ENCODE data around the gene STARD9. TPM values are rescaled to one million over a fixed set of nuclear protein-coding genes. Genes with fewer than 3 reads are reported as not detected.

STARD9 gene
- total and polyA plus RNA-seq, 9 of the 15 experiments (the other 6 are each of a cell fraction or from before 2014, with no cell fraction given): 0.45 to 6.0 (median 3.6) TPM

- Histone ChIP-seq H3K27me3 (ENCODE audit: control insufficient read depth in 2 of 2, insufficient read depth in 2 of 2, low read length in 2 of 2) (no peaks in the 10 kb centered on the region), H3K27ac (ENCODE audit: extremely low read depth, low read depth, low read length) (no peak overlapping the region), H4K20me1 (replicated peaks; ENCODE audit: control insufficient read depth, insufficient read depth, low read length) (0 out of 2 replicates have a peak, but pooled peaks cover 3% of the 10 kb centered on the region), H3K79me2 (ENCODE audit: control insufficient read depth, insufficient read depth, low read length) (peaks cover 17% of the 10 kb centered on the region; the same call in 2 of the 3 replicates), H3K36me3 (ENCODE audit: control insufficient read depth, insufficient read depth, low read length) (no peaks in the 10 kb centered on the region), H3K4me3 (peak overlapping the region; percentile 51), H3K4me2 (ENCODE audit: insufficient read depth, low read length) (peak overlapping the region; percentile 79), H3K4me1 (replicated peaks in 1 of 2; ENCODE audit: control insufficient read depth in 2 of 2, insufficient read depth in 2 of 2, low read length in 2 of 2) (peaks cover 18 to 30% of the 10 kb centered on the region in 2 experiments; a peak in 4 of 5 replicates), H3K9ac (ENCODE audit: insufficient read depth in 1 of 2, low read depth in 2 of 2, low read length in 2 of 2) (peak overlapping the region; percentile 56 to 92), H3K9me3 (replicated peaks; ENCODE audit: control insufficient read depth, insufficient read depth, low read depth, low read length) (no peaks in the 10 kb centered on the region), H3K9me1 (ENCODE audit: control insufficient read depth, insufficient read depth, low read length) (no peaks in the 10 kb centered on the region), H2AFZ (ENCODE audit: low read depth, low read length) (peak overlapping the region; percentile 89)
- POLR2A ChIA-PET: interaction anchor here (0.6 to 3.7 kb wide), 11 partner anchors 8 to 63 kb away, joined by 3 to 26 read pairs (median 5); partner anchors contain the start of genes HAUS2 and LRRC57
- CTCF ChIA-PET (ENCODE audit: low intra/inter-chr PET ratio): no interaction called here
- 0 out of 2 replicates have a peak, but pooled peaks have one; percentile 10 for TF ChIP-seq SMAD4 (CRISPR knock-in tag; conservative IDR thresholded peaks at IDR 0.05)
- no peak for TF ChIP-seq TAF9B (IDR thresholded peaks at IDR 0.05; ENCODE audit: partially characterized antibody)
- TF ChIP-seq CAMTA2 (CRISPR knock-in tag; conservative IDR thresholded peaks at IDR 0.05): no peak
- TF ChIP-seq ZNF592 (IDR thresholded peaks at IDR 0.05): 0 out of 2 replicates have a peak, but pooled peaks have one; percentile 11
- no peak for TF ChIP-seq ZBED1 (IDR thresholded peaks at IDR 0.05)
- TF ChIP-seq MIER1 (IDR thresholded peaks at IDR 0.05; ENCODE audit: low read depth): no peak
- no peak for TF ChIP-seq CREB1 (IDR thresholded peaks at IDR 0.05)
- peak; percentile 11; the same call in 1 of the 2 replicates for TF ChIP-seq CREB1 (CRISPR knock-in tag; IDR thresholded peaks at IDR 0.05)
- TF ChIP-seq RBM14 (IDR thresholded peaks at IDR 0.05; ENCODE audit: borderline replicate concordance, insufficient read depth, low read depth, low read length): no peak
- TF ChIP-seq KAT7 (CRISPR knock-in tag; IDR thresholded peaks at IDR 0.05; ENCODE audit: borderline replicate concordance): 0 out of 2 replicates have a peak, but pooled peaks have one; percentile 47
- 0 out of 2 replicates have a peak, but pooled peaks have one; percentile 1 for TF ChIP-seq ZNF511 (CRISPR knock-in tag; IDR thresholded peaks at IDR 0.05)
- no peak for TF ChIP-seq STAG1 (CRISPR knock-in tag; IDR thresholded peaks at IDR 0.05; ENCODE audit: borderline replicate concordance)
- TF ChIP-seq RBBP5 (IDR thresholded peaks at IDR 0.05; ENCODE audit: borderline replicate concordance, insufficient read depth, low read length, poor library complexity, severe bottlenecking): peak; percentile 32
- no peak for TF ChIP-seq JUN (IDR thresholded peaks at IDR 0.05; ENCODE audit: borderline replicate concordance, low read depth, low read length)
- 0 out of 2 replicates have a peak, but pooled peaks have one; percentile 9 for TF ChIP-seq JUN (CRISPR knock-in tag; IDR thresholded peaks at IDR 0.05; ENCODE audit: borderline replicate concordance)
- TF ChIP-seq ARID1B (IDR thresholded peaks at IDR 0.05): 0 out of 2 replicates have a peak, but pooled peaks have one; percentile 24
- 0 out of 2 replicates have a peak, but pooled peaks have one; percentile 26 for TF ChIP-seq TFAP4 (CRISPR knock-in tag; IDR thresholded peaks at IDR 0.05; ENCODE audit: borderline replicate concordance)
- intact Hi-C loops (cut with micrococcal nuclease): no loop called here
- 19% methylated on average over 11 of the region's 16 CpGs for WGBS (ENCODE audit: insufficient coverage, low coverage, missing lambda C conversion rate)
- in situ Hi-C loops (cut with MboI): no loop called here
- BruUV-seq (replicated peaks): no TSS peak
- ATAC-seq (no peak), DNase-seq (ENCODE audit: extremely low read depth in 1 of 4, low spot score in 3 of 4) (no peak), FAIRE-seq (no peak)
These were observed 711 bp downstream of the STARD9 start for GRCh38 chr15:42576040-42576594.
